Neural cell (in vitro differentiated cells): Measurements from ENCODE around the gene NALCN. TPM values are rescaled to one million over a fixed set of nuclear protein-coding genes. Genes with fewer than 3 reads are reported as not detected.

Experiments used
- H2AFZ ChIP-seq: fragments of 200-600, 300-800 bp; sonication (generic), shearing (Covaris generic); 2 replicates; pipeline ENCODE4 v1.6.0; 2014; ENCODE audit warnings: low read depth, mild to moderate bottlenecking, antibody characterized with exemption, low read length, moderate library complexity
- H3F3A ChIP-seq: fragments of 200-600 bp; shearing (Covaris generic); 2 replicates; pipeline ENCODE4 v1.6.1; 2016; ENCODE audit warnings: mild to moderate bottlenecking, moderate library complexity, mixed read lengths, antibody characterized with exemption, low read length; ENCODE audit not compliant: insufficient read depth, poor library complexity, severe bottlenecking
- H3K27ac ChIP-seq: fragments of 200-600, 300-800 bp; sonication (generic), shearing (Covaris generic); 2 replicates; pipeline ENCODE4 v1.5.1; 2014; ENCODE audit warnings: mild to moderate bottlenecking, low read length, moderate library complexity
- H3K27me3 ChIP-seq: fragments of 300-800, 200-600 bp; sonication (generic), shearing (Covaris generic); 2 replicates; pipeline ENCODE4 v1.6.0; 2014; ENCODE audit warnings: mild to moderate bottlenecking, low read depth, low read length, moderate library complexity; ENCODE audit not compliant: insufficient read depth
- H3K36me3 ChIP-seq: fragments of 300-800, 200-600 bp; sonication (generic), shearing (Covaris generic); 2 replicates; pipeline ENCODE4 v1.5.1; 2014; ENCODE audit warnings: mild to moderate bottlenecking, antibody characterized with exemption, low read length, moderate library complexity; ENCODE audit not compliant: insufficient read depth
- H3K4me2 ChIP-seq: fragments of 300-800, 200-600 bp; sonication (generic), shearing (Covaris generic); 2 replicates; pipeline ENCODE4 v1.6.0; 2014; ENCODE audit warnings: mild to moderate bottlenecking, low read length
- H3K4me3 ChIP-seq: fragments of 300-800, 200-600 bp; sonication (generic), shearing (Covaris generic); 2 replicates; pipeline ENCODE4 v1.5.1; 2014; ENCODE audit warnings: mild to moderate bottlenecking, low read length, moderate library complexity
- H3K79me2 ChIP-seq: fragments of 200-600 bp; shearing (Covaris generic); replicated peaks from 2 replicates; pipeline ENCODE4 v1.6.0; 2014; ENCODE audit warnings: mild to moderate bottlenecking, low read length, moderate library complexity; ENCODE audit not compliant: insufficient read depth
- H3K9ac ChIP-seq: fragments of 300-800, 200-600 bp; sonication (generic), shearing (Covaris generic); 2 replicates; pipeline ENCODE4 v1.6.1; 2016; ENCODE audit warnings: mild to moderate bottlenecking, low read length, mixed read lengths
- H3K9me2 ChIP-seq: fragments of 200-600 bp; shearing (Covaris generic); 2 replicates; pipeline ENCODE4 v1.6.1; 2016; ENCODE audit warnings: mild to moderate bottlenecking, low read length, mixed read lengths; ENCODE audit not compliant: insufficient read depth
- H3K9me3 ChIP-seq: fragments of 200-600, 300-800 bp; sonication (generic), shearing (Covaris generic); 2 replicates; pipeline ENCODE4 v1.6.1; 2016; ENCODE audit warnings: mild to moderate bottlenecking, mixed run types, low read length, moderate library complexity, mixed read lengths
- H4K20me1 ChIP-seq: fragments of 200-600 bp; shearing (Covaris generic); 2 replicates; pipeline ENCODE4 v1.6.1; 2016; ENCODE audit warnings: mild to moderate bottlenecking, mixed run types; ENCODE audit not compliant: insufficient read depth
- CTCF ChIP-seq: fragments of 450-650 bp; IDR thresholded peaks from 2 replicates; pipeline ENCODE4 v1.5.1; 2014; ENCODE audit warnings: antibody characterized with exemption, mild to moderate bottlenecking, moderate library complexity; ENCODE audit not compliant: poor library complexity, severe bottlenecking
- EP300 ChIP-seq: fragments of 450-650 bp; conservative IDR thresholded peaks from 2 replicates; pipeline ENCODE4 v1.6.1; 2014; ENCODE audit warnings: antibody characterized with exemption, mild to moderate bottlenecking, moderate library complexity; ENCODE audit not compliant: poor library complexity, severe bottlenecking
- EZH2 ChIP-seq: fragments of 200-600, 300-800 bp; shearing (Covaris generic), sonication (generic); IDR thresholded peaks from 2 replicates; pipeline ENCODE4 v1.6.1; 2014; ENCODE audit warnings: antibody characterized with exemption, low read length, borderline replicate concordance, mild to moderate bottlenecking; ENCODE audit not compliant: insufficient read depth, poor library complexity, severe bottlenecking
- MXI1 ChIP-seq: fragments of 450-650 bp; conservative IDR thresholded peaks from 2 replicates; pipeline ENCODE4 v1.6.1; 2014; ENCODE audit warnings: antibody characterized with exemption, mild to moderate bottlenecking; ENCODE audit not compliant: poor library complexity, severe bottlenecking
- POLR2AphosphoS5 ChIP-seq: IDR thresholded peaks from 2 replicates; pipeline ENCODE4 v1.6.1; 2012
- RAD21 ChIP-seq: fragments of 450-650 bp; conservative IDR thresholded peaks from 2 replicates; pipeline ENCODE4 v1.6.1; 2014; ENCODE audit warnings: antibody characterized with exemption, mild to moderate bottlenecking, moderate library complexity
- SMC3 ChIP-seq: fragments of 450-650 bp; conservative IDR thresholded peaks from 2 replicates; pipeline ENCODE4 v1.6.1; 2014; ENCODE audit warnings: antibody characterized with exemption, mild to moderate bottlenecking, moderate library complexity; ENCODE audit not compliant: poor library complexity
- TAF1 ChIP-seq: IDR thresholded peaks from 2 replicates; pipeline ENCODE4 v1.6.1; 2012; ENCODE audit warnings: low read depth
- polyA plus RNA-seq: library from polyadenylated mRNA; depleted of rRNA; stranded (reverse); fragments of >200 nt; gene quantifications from 2 replicates; pipeline ENCODE4 v1.2.3, GENCODE V29; 2014
- TF ChIP-seq, protein P1 (sequence below): IDR thresholded peaks from 2 replicates; pipeline ENCODE4 v1.6.1; 2012; ENCODE audit warnings: borderline replicate concordance

NALCN gene
- polyA plus RNA-seq, 1 donor from 2014 or later = 24.1 TPM

DNA sequence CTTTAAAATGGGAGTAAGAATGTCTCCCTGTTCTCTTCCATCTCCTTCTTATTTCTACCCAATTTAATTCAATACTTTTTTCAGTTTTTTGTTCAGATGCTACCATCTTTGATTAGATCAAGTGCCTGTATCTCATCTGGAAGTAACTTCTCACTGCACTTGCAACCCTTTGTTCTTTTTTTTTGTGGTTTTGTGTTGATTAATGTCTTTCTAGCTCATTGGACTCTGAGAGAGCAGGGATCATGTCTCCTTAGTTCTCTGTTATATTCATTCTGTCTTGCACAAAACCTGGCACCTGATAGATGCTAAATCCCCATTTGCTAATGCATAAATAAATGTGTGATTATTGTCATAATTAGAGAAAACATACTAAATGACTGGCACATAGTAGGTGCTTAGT is 35.3 kb upstream of the NALCN start:
- Histone ChIP-seq H4K20me1 (no peaks in the 10 kb centered on the region), H3K27me3 (no peaks in the 10 kb centered on the region), H3K9ac (no peak overlapping the region), H3K79me2 (no peaks in the 10 kb centered on the region), H3K4me2 (no peak overlapping the region), H2AFZ (no peak overlapping the region), H3K4me3 (no peak overlapping the region), H3K27ac (no peak overlapping the region), H3K36me3 (no peaks in the 10 kb centered on the region), H3K9me3 (no peaks in the 10 kb centered on the region), H3F3A (no peaks in the 10 kb centered on the region), H3K9me2 (no peaks in the 10 kb centered on the region)
- TF ChIP-seq CTCF (no peak), RAD21 (no peak), TAF1 (no peak), MXI1 (no peak), EP300 (no peak), EZH2 (no peak), SMC3 (no peak), POLR2AphosphoS5 (no peak)
- TF ChIP-seq, protein P1, sequence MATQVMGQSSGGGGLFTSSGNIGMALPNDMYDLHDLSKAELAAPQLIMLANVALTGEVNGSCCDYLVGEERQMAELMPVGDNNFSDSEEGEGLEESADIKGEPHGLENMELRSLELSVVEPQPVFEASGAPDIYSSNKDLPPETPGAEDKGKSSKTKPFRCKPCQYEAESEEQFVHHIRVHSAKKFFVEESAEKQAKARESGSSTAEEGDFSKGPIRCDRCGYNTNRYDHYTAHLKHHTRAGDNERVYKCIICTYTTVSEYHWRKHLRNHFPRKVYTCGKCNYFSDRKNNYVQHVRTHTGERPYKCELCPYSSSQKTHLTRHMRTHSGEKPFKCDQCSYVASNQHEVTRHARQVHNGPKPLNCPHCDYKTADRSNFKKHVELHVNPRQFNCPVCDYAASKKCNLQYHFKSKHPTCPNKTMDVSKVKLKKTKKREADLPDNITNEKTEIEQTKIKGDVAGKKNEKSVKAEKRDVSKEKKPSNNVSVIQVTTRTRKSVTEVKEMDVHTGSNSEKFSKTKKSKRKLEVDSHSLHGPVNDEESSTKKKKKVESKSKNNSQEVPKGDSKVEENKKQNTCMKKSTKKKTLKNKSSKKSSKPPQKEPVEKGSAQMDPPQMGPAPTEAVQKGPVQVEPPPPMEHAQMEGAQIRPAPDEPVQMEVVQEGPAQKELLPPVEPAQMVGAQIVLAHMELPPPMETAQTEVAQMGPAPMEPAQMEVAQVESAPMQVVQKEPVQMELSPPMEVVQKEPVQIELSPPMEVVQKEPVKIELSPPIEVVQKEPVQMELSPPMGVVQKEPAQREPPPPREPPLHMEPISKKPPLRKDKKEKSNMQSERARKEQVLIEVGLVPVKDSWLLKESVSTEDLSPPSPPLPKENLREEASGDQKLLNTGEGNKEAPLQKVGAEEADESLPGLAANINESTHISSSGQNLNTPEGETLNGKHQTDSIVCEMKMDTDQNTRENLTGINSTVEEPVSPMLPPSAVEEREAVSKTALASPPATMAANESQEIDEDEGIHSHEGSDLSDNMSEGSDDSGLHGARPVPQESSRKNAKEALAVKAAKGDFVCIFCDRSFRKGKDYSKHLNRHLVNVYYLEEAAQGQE = no peak

GRCh38 chr13:101450749-101451130 is 34.4 kb upstream of the NALCN start:
- no peaks in the 10 kb centered on the region for H3K9me3 ChIP-seq
- H3F3A ChIP-seq = no peaks in the 10 kb centered on the region
- TF ChIP-seq TAF1 (no peak), RAD21 (no peak), POLR2AphosphoS5 (no peak), EZH2 (no peak), EP300 (no peak), CTCF (no peak), MXI1 (no peak), SMC3 (no peak)
- TF ChIP-seq, protein P1 = no peak
- H3K27me3 ChIP-seq = no peaks in the 10 kb centered on the region
- no peak overlapping the region for H3K9ac ChIP-seq
- H3K27ac ChIP-seq = no peak overlapping the region
- no peaks in the 10 kb centered on the region for H3K79me2 ChIP-seq
- no peak overlapping the region for H3K4me3 ChIP-seq
- H3K36me3 ChIP-seq = no peaks in the 10 kb centered on the region
- H4K20me1 ChIP-seq = no peaks in the 10 kb centered on the region
- H2AFZ ChIP-seq = no peak overlapping the region
- no peak overlapping the region for H3K4me2 ChIP-seq
- H3K9me2 ChIP-seq = no peaks in the 10 kb centered on the region
